HG02884 (cell line): ENCODE measurements around the gene PNPLA6.
"Not testable (repeated sequence)": the region's sequence is repeated elsewhere in the genome, so short reads cannot be mapped to it uniquely, and the experiment has no call there.

Source experiments
- ATAC-seq: cut with Tn5 transposase; IDR thresholded peaks from one replicate; pipeline ENCODE4 v1.9.1; 2021; ENCODE audit warnings: mild to moderate bottlenecking, moderate library complexity; ENCODE audit not compliant: unreplicated experiment

The PNPLA6 gene

GRCh38 chr19:7550987-7551761, 15.7 kb downstream of the PNPLA6 start:
- no peak for ATAC-seq

DNA sequence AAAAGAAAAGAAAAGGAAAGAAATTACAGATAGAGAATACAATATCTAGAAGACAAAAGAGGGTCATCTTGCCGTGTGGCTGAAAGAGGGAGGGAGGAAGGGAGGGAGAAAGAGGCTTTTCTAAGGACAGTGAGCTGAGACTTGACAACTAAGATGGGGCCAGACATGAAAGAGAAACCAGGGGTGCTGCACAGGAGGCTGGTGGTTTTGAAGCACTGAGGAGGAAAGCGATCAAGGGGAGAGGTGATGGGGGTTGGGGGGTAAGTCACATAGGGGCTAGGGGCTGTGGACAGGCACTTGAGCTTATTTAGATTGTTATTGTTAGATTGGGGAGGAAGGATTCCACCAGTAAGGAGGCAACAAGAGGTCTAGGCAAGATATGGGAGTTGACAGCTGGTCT, 17.3 kb downstream of the PNPLA6 start:
- ATAC-seq: no peak

- no peak for ATAC-seq
These were observed 19.0 kb downstream of the PNPLA6 start for GRCh38 chr19:7554565-7554964.

GRCh38 chr19:7554990-7555864, 19.7 kb downstream of the PNPLA6 start:
- no peak for ATAC-seq

DNA sequence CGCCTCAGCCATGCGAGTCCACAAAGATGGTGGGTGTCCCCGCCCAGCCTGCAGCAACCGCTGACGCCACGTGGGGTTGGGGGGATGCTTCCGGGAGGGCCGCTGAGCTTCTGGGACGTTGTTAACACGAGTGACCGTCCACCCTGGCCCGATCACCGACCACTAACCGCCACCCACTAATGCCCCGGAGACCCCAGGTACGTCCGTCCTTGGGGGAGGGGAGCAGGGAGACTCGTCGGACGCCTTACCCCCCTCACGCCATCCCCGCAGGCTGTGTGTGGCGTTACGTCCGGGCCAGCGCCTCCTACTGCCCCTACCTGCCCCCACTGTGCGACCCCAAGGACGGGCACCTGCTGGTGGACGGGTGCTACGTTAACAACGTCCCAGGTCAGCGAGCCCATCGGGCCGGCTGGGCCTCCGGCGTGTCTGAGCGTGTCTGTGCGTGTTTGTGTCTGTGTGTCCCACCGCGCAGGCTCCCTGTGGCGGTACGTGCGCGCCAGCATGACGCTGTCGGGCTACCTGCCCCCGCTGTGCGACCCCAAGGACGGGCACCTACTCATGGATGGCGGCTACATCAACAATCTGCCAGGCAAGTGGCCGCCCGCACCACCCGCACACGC, 21.3 kb downstream of the PNPLA6 start:
- no peak for ATAC-seq

GRCh38 chr19:7558667-7559066, 23.1 kb downstream of the PNPLA6 start:
- ATAC-seq: no peak

DNA sequence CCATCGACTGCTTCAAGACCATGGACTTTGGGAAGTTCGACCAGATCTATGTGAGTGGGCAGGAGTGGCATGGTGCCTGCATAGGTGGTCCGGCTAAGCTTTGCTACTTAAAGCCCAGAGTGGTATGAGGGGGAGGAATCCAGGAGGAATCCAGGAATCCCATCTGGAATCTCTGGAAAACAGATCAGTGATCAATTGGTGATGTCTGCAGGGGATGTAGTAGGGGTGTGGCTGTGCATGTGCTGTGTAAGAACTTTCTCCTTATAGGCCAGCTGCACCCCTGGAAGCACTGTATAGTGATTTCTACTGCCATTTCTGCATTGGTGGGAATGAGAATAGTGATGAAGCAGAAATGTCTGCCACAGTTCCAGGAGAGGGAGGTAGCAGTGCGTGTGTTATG, 23.6 kb downstream of the PNPLA6 start:
- no peak for ATAC-seq

DNA sequence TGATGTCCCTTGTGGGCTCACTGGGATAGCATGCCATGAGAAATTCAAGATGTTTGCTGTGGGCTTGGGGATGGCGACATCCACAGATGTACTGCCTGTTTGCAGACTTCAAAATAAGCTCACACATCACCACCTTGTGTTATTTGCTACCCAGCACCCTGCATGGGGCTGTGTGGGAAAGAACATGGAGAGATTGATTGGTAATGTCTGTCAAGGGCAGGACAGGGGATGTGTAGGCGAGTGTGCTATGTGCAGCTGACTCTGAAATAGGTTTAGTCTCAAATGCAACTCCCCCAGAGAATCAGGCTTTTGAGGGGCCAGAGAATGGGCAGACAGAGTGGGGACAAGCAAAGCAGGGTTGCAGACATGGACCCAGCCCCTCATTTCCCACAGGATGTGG, 24.7 kb downstream of the PNPLA6 start:
- no peak for ATAC-seq

DNA sequence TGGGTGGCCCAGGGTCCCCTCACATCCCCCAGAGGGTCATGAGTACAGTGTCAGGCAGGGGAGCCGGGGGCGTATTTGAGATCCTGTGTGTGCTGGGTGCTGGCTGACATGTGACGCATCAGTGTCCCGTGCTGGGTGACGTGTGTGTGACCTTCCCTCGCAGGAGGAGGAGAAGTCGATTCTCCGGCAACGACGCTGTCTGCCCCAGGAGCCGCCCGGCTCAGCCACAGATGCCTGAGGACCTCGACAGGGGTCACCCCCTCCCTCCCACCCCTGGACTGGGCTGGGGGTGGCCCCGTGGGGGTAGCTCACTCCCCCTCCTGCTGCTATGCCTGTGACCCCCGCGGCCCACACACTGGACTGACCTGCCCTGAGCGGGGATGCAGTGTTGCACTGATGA, 25.8 kb downstream of the PNPLA6 start:
- no peak for ATAC-seq

DNA sequence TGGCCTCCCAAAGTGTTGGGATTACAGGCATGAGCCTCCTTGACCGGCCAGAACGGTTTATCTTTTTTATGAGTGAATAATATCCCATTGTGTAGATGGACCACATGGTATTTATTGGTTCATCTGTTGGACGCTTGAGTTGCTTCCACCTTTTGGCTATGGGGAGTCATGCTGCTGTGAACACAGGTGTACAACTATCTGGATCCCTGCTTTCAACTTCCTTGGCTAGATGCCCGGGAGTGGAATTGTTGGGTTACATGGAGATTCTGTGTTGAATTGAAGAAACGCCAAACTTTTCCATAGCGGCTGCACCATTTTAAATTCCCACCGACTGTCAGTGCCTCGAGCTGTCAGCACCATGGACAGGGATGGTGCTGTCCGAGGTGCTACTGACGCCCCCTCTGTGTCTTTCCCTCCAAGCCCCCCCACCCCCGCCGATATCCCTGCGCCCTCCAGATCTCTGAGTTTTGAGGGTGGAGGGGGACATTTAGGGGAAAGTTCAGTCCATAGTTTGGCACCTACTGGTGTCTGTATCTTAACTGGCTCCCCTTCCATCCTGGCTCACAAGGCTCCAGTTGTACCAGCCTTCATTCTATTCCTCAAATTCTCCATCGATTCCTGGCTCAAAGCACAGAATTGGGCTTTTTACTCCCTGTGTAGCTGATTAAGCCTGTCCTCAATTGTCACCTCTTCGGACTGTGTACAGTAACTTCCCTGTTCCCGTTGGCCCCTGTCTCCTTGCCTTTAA, 27.3 kb downstream of the PNPLA6 start:
- no peak for ATAC-seq

DNA sequence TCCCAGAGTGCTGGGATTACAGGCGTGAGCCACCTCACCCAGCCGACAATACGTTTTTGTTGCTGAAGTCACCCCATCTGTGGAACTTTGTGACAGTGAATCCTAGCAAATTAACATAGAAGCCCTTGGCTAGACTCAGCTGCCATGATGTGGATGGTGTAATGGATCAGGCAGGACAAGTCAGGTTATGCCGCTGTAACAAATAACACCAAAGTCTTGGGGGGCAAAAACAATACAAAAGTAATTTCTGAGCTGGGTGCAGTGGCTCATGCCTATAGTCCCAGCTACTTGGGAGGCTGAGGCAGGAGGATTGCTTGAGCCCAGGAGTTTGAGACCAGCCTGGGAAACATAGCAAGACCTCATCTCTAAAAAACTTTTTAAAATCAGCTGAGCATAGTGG, 29.3 kb downstream of the PNPLA6 start:
- ATAC-seq: no peak

GRCh38 chr19:7565332-7565731, 29.8 kb downstream of the PNPLA6 start:
- ATAC-seq: no peak

GRCh38 chr19:7570761-7571160, 35.2 kb downstream of the PNPLA6 start:
- no peak for ATAC-seq

GRCh38 chr19:7575434-7576040, 40.0 kb downstream of the PNPLA6 start:
- no peak for ATAC-seq

DNA sequence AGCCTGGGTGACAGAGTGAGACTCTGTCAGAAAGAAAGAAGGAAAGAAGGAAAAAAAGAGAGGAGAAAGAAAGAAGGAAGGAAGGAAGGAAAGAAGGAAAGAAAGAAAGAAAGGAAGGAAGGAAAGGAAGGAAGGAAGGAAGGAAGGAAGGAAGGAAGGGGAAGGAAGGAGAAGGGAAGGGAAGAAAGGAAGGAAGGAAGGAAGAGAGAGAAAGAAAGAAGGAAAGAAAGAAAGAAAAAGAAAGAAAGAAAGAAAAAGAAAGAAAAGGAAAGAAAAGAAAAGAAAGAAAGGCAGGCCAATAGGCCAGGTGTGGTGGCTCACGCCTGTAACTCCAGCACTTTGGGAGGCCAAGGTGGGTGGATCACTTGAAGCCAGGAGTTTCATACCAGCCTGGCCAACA, 41.9 kb downstream of the PNPLA6 start:
- not testable (repeated sequence) for ATAC-seq

- ATAC-seq: no peak
These were observed 42.6 kb downstream of the PNPLA6 start for GRCh38 chr19:7578127-7578526.

DNA sequence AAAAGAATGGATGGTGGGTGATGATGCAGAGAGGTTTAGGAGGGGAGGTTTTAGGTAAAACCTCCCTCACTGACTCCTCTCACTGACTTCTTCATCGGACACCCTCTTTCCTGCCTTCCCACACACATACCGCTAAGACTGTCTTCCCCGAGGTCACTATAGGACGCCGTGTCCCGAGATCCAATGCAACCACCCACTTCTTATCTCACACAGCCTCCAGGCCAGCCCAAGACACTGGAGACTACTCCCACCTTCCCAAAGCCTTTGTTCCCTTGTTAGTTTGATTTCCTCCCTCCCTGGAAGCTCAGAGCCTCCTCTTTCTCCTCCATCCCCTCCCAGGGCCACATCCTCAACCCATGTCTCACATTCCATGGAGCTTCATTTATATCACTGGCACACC, 43.7 kb downstream of the PNPLA6 start:
- ATAC-seq: no peak

DNA sequence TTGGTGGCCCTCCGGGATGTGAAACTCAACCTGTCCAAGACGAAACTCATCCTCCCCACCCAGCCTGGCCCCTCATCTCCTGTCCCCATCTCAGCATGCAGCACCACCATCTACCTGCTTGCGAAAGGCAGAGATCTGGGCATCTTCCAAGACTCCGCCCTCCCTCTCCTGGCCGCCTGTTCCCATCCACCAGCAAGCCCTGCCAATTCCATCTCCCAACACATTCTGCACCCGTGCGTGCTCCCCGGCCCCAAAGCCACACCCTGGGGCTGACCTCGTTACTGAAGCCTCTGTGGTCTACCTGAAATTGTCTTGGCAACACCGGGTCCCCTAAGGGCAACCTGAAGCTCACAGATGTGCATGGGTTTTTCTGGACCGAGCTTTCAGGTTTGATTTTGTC, 46.9 kb downstream of the PNPLA6 start:
- no peak for ATAC-seq

DNA sequence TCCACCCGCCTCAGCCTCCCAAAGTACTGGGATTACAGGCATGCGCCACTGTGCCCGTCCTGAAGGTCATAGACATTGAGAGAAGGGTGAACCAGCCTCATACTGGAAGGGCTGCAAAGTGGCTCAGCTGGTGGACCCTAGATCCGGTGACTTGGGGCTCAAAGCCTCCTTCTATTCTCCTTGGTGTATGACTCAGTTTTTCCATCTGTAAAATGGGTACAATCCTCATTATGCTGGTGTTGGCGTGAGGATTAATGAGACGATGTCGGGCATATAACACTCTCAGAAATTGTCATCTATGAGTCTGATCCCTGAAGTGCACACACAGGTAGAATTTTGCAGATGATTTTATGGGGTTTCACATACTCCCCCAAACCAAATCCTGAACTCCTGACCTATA, 54.3 kb downstream of the PNPLA6 start:
- no peak for ATAC-seq

GRCh38 chr19:7590256-7590655, 54.7 kb downstream of the PNPLA6 start:
- no peak for ATAC-seq
